Raji (cell line): ENCODE data around the gene MYRFL.

Experiments used
- POLR2A ChIP-seq: IDR thresholded peaks from 2 replicates; pipeline ENCODE4 v1.6.1; 2011; ENCODE audit warnings: low read depth, low read length, control low read depth; ENCODE audit not compliant: insufficient read depth

MYRFL gene

GRCh38 chr12:69884386-69884785 lies 59.4 kb downstream of the MYRFL start:
- no peak for TF ChIP-seq POLR2A

- TF ChIP-seq POLR2A = no peak
These were observed 60.6 kb downstream of the MYRFL start for GRCh38 chr12:69885658-69886057.

GRCh38 chr12:69886109-69886508 lies 61.1 kb downstream of the MYRFL start:
- TF ChIP-seq POLR2A = no peak

GRCh38 chr12:69886715-69887114 lies 61.7 kb downstream of the MYRFL start:
- TF ChIP-seq POLR2A = no peak

- no peak for TF ChIP-seq POLR2A
These were observed 63.9 kb downstream of the MYRFL start for GRCh38 chr12:69888901-69889300.

- TF ChIP-seq POLR2A = no peak
These were observed 69.9 kb downstream of the MYRFL start for GRCh38 chr12:69894800-69895383.

GRCh38 chr12:69896653-69897381 lies 71.8 kb downstream of the MYRFL start:
- TF ChIP-seq POLR2A = no peak

GRCh38 chr12:69897744-69898143 lies 72.7 kb downstream of the MYRFL start:
- no peak for TF ChIP-seq POLR2A

GRCh38 chr12:69898236-69898635 lies 73.2 kb downstream of the MYRFL start:
- no peak for TF ChIP-seq POLR2A

GRCh38 chr12:69900720-69901131 lies 75.7 kb downstream of the MYRFL start:
- TF ChIP-seq POLR2A = no peak

GRCh38 chr12:69901221-69901905 lies 76.3 kb downstream of the MYRFL start:
- no peak for TF ChIP-seq POLR2A

- TF ChIP-seq POLR2A = no peak
These were observed 78.5 kb downstream of the MYRFL start for GRCh38 chr12:69903548-69903947.

GRCh38 chr12:69904777-69905176 lies 79.8 kb downstream of the MYRFL start:
- TF ChIP-seq POLR2A = no peak

GRCh38 chr12:69905801-69906200 lies 80.8 kb downstream of the MYRFL start:
- TF ChIP-seq POLR2A = no peak

- peak; percentile 49 for TF ChIP-seq POLR2A
These were observed 81.6 kb downstream of the MYRFL start for GRCh38 chr12:69906411-69907216.
